ENCODE measurements around the gene NFYB.
"Not testable (repeated sequence)": the region's sequence is repeated elsewhere in the genome, so short reads cannot be mapped to it uniquely, and the experiment has no call there.

Gene NFYB

DNA sequence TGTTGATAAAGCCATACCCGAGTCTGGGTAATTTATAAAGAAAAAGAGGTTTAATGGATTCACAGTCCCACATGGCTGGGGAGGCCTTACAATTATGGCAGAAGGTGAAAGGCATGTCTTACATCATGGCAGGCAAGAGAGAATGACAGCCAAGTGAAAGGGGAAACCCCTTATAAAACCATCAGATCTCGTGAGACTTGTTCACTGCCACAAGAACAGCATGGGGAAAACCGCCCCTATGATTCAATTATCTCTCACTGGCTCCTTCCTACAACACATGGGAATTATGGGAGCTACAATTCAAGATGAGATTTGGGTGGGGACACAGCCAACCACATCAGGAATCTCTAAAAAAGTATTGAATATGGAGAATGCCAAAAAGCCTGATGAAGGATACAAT, 25.0 kb upstream of the NFYB start:
- DNase-seq (ENCODE audit: low read depth in 4 of 4, low spot score in 1 of 4): not testable (repeated sequence)

DNA sequence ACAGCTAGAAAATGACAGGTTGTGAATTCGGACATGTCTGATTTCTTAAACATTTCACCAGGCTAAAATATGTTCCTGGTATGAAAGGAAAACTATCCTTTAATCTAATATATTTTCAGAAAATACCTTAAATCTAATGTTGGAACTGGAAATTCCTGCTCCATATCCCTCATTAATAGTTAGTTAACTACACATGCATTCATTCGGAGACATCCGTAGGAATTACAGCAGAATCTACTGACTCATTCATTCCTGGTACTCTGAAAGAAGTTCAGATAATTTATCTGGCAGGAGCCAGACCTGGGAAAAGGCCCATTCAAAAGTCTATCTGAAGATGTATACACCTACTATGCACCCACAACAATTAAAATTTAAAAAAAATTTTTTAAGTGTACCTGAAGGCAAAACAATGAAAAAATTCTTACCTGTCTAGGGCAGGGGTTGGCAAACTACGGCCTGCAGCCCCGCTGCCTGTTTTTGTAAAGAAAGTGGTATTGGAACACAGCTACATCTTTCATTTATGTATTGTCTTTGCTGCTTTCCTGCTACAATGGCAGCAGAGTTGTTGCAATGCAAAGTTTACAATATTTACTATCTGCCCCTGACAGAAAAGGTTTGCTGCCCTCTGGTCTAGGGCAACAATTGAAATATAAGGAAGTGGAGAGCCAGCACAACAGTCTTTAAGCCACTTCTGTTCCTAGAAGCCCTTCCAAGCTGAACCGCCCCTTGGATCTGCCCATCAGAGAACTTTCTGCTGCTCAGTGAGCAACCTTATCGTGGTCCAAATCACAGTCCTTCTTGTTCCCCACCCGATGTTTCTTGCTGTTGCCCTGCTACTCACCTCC, 17.9 kb upstream of the NFYB start:
- no peak for DNase-seq (ENCODE audit: low read depth in 4 of 4, low spot score in 1 of 4)

DNA sequence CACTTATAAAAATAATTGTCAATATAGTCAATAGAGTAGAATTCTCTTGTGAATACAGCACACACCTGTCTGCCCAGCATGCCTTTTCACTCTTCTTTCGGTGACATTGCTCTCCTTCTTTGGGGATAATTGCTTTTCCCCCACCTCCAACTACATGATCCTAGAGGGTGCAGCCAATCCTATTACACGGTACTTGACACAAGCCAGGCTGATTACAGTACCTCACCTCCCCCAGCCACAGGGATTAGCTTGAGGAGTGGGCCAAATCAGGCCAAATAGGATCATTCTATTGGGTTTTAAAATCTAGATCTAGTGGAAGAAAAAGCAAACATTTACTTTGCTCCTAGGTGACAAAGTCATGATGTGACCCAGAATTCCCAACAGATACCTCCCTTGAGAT, 16.8 kb upstream of the NFYB start:
- DNase-seq (ENCODE audit: low read depth in 4 of 4, low spot score in 1 of 4): no peak

DNA sequence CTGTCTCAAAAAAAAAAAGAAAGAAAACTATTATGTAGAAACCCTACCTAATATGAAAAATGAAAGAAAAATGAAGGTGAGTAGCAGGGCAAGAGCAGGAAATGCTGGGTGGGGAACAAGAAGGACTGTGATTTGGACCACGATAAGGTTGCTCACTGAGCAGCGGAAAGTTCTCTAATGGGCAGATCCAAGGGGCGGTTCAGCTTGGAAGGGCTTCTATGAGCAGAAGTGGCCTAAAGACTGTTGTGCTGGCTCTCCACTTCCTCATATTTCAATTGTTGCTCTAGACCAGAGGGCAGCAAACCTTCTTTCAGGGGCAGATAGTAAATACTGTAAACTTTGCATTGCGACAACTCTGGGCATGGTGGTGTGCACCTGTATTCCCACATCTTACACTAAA, 16.3 kb upstream of the NFYB start:
- no peak for DNase-seq (ENCODE audit: low read depth in 4 of 4, low spot score in 1 of 4)

DNA sequence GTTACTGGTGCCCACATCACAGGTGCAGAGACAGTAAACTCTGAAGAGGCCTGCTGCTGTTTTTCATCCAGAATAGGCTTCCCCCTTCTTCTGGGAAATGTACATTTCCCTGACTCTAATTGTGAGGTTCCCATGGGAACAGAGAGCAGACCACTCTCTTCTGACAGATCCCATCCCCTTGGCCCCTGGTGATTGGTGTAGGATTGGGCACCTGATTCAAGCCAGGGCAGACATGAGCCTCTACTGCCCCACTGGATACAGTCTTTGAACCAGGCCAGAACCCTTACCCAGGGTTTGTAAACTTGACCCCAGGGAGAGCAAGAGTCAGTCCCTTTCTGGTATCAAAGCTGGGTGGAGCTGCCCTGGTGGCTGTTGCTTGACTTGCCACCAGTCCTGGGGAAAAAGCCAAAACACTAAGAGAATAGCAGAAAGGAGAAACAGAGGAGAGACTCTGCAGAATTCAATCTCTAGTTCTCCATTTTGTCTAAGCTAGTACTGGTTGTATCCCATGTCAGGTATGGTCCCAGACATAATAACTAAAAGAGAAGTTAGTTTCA, 14.8 kb upstream of the NFYB start:
- no peak for DNase-seq (ENCODE audit: low read depth in 4 of 4, low spot score in 1 of 4)

DNA sequence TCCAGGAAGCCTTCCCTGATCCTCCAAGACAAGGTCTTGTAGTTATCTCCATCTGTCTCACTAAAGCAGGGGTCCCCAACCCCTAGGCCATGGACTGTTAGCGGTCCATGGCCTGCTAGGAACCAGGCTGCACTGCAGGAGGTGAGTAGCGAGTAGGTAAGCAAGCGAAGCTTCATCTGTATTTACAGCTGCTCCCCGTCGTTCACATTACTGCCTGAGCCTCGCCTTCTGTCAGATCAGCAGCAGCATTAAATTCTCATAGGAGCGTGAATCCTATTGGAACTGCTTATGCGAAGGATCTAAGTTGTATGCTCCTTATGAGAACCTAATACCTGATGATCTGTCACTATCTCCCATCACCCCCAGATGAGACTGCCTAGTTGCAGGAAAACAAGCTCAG, 12.4 kb upstream of the NFYB start:
- DNase-seq (ENCODE audit: low read depth in 4 of 4, low spot score in 1 of 4): no peak

DNA sequence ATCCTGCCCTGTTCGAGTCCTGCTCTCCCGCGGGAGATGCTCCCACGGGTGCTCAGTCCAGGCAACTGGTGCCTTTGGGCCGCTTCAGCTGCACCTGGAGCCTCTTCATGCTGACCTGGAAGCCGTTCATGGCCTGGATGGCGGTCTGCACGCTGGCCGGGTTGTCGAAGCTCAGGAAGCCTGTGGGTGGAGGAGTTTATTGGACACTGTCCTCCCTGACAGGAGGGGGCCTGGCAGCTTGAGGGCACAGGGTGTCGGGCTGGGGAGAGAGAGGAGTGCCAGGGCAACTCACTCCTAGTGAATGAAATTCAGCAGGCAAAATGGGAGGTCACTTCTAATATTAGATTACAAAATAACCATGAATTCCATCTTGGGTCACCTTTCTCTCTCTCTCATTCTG, 9.3 kb upstream of the NFYB start:
- no peak for DNase-seq (ENCODE audit: low read depth in 4 of 4, low spot score in 1 of 4)

DNA sequence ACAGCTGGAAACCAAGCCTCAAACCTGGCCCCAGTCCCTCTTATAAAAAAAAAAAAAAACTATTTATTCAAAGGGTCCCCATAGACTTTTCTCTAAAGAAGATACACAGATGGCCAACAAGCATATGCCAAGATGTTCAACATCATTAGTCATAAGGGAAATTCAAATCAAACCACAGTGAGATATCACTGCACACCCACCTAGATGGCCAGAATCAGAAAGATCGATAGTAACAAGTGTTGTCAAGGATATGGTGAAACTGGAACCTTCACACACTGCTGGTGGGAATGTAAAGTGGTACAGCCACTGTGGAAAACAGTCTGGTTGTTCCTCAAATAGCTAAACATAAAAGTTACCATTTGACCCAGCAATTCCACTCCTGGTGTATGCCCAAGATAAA, 5.9 kb upstream of the NFYB start:
- DNase-seq (ENCODE audit: low read depth in 4 of 4, low spot score in 1 of 4): no peak

DNA sequence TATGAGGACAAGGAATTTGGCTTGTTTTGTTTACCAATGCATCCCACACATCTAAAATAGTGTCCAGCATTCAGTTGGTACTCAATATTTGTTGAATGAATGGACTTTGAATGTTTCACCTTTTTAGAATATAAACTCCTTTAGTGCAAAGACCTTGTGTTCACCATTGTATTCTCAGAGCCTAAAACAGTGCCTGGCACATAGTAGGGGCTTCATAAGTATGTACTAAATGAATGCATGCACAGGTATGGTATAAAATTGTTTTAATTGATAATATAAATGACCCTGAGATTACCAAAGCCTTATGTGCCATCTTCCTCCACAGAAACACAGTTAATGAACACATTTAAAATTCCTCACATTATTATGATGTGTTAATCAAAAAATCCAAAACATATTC, 5.0 kb upstream of the NFYB start:
- no peak for DNase-seq (ENCODE audit: low read depth in 4 of 4, low spot score in 1 of 4)

DNA sequence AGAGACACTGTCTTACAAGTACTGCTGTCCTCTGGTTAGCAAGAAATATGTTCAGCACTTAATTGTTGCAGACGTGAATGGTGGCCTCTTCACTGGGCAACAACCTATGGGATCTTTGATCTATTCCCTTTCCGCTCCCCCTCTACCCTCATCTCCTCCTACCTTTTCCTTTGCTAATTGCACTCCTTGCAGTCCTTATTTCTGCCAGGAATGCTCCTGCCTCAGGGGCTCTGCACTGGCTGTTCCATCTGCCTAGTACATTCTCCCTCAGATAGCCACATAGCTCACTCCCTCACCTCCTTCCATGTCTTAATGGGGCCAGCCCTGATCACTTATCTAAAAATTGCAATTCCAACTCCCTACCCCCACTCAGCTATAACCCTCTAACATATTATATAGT, 4.5 kb upstream of the NFYB start:
- DNase-seq (ENCODE audit: low read depth in 4 of 4, low spot score in 1 of 4): no peak

DNA sequence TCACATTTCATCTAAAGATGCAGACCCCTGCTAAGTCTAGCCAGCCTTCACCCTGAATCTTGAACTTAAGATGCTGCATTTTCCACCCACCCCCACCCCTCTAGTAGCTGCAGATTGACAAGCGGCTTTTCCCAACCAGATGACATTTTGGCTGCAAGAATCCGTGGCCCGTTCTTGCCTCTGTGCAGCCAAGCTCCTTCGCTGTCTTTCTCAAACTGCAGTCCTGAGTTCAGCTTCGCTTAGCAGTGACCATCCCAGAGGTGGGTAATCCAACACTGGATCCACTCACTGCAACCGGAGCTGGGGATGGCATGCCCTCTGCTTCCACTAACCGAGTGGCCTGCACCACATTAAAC, 765 bp upstream of the NFYB start:
- no peak for DNase-seq (ENCODE audit: low read depth in 4 of 4, low spot score in 1 of 4)

DNA sequence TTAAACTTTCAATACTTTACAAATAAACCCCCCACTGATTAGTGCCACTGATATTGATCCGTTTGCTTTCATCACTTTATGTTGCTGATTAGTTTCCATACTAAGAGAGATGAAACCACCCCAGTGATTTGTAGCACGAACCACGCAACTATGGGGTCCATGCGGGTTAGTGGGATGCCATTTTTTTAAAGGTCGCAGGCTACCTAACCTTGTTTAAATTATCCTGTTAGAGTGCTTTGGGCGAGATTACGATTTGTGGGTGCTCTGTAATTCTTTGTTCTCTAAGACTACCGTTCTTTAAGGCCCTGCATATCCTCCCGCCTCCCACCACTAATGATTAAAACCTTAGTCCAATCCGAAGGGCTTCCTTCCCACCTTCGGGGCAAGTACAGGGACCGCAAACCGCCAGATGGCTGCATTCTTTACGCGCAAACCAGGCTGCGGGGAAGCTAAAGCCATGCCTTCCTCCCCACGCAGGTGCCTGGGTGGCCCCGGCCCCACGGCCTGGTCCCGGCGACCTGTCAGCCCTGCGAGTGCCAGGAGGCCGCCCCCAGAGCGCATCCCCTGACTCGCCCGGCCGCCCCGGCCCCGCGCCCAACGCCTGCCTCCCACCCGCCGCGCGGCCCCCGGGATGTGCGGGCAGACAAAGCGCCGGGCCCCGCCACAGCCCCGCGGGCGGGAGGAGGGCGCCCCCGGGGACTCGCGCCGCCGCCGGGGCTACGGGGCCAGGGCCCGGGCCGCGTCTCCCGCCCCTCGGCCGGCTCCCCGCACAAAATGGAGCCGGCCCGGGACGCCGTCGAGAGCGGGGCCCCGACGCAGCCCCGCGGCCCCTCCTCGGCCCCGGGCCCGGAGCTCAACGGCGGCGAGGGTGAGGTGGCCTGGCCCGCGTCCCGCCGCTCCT, 759 bp downstream of the NFYB start:
- DNase-seq (ENCODE audit: low read depth in 4 of 4, low spot score in 1 of 4): peak in 3 of 4 experiments; percentile 21 to 35 (median 25)

DNA sequence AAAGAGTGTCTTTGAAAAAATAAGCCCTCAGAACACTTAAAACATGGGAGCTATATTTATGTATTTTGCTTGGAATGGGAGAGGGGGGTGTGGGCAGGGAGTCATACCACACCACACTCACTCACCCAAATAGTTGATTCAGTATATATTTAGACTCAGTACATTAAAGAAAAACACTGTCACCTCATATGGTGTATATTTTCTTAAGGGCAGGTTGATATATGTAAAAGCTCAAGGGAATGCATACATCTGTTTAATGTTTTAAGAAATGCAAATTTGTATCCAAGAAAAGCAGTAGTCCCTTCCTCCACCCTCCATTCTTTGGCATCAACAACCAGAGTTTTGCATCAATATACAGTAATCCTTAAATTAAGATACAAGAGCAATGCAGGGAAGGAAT, 1.4 kb downstream of the NFYB start:
- DNase-seq (ENCODE audit: low read depth in 4 of 4, low spot score in 1 of 4): no peak

DNA sequence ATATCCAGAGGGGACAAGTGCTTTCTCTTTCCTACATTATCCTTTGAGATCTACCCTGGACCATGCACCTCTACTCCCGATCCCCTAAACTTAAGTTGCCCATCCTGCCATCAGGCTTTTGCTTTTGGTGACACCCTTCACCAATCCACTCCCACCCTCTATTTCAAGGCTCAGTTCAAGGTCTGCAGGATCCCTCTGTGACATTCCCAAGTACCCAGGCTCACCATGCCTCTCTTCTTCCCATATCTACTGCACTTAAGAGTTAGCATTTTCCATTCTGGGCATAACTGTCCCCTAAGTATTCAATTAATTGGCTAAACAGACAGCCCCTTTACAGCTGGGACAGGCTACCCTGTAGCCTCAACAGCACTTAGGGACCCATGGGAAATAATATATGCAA, 3.1 kb downstream of the NFYB start:
- DNase-seq (ENCODE audit: low read depth in 4 of 4, low spot score in 1 of 4): no peak

DNA sequence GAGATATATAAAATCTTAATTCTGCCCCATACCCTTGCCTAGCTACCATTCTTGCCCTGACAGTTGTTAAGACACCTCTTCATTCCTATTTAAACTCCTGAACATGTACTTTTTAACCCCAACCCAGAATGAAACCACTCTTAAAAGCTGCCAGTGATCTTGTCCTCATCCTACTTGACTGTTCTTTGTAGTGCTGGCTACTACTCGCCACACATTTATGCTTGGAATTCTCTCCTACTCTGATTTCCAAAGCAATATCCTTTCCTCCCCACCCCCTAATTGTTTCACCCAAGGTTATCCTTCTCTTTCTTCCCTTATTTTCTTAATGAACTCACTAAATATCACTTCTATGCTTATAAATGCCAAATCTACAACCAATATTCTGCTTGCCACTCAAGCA, 4.1 kb downstream of the NFYB start:
- DNase-seq (ENCODE audit: low read depth in 4 of 4, low spot score in 1 of 4): no peak

DNA sequence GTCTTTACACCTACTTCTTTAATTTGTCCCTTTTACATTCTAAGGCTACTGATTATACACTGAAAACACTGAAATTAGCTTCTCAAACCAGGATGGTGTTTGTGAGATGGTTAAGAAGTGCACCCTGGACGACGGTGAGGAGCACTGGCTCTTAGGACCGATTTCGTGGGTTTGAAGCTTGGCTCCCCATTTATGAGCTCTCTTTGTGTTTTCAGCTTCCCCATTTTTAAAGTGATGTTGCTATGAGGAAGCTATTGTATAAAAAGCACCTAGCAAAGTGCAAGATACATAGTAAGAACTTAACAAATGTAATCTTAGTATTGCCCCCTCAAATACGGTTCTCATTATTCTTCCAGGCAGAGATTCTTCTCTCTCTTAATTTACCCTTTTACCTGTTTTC, 4.7 kb downstream of the NFYB start:
- DNase-seq (ENCODE audit: low read depth in 4 of 4, low spot score in 1 of 4): no peak

DNA sequence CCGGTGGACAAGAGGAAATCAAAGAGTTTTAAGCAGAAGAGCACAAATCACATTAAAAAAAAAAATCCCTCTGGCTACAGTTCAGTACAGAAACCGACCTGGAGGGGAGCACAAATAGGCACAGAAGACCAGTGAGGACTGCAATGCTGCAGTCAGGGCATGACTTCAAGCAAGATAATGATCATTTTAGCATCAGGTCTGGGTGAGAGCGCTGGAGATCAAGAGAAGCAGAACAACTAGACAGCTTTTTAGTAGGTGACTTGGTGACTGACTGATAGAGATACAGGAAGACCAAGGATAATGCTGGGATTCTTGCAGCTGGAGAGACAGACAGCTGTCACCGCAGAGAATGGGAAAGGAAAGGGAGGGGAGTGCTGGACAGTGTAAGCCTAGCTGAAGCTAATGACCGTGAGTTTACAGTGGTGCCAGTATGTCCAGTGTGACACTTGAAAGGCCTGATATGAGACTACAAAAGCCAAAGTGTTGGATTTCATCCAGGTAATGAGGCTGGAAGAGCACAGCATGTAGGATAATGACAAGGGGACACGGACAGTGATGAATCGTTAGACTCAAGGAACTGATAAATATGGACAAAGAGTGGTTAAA, 5.6 kb downstream of the NFYB start:
- DNase-seq (ENCODE audit: low read depth in 4 of 4, low spot score in 1 of 4): no peak

DNA sequence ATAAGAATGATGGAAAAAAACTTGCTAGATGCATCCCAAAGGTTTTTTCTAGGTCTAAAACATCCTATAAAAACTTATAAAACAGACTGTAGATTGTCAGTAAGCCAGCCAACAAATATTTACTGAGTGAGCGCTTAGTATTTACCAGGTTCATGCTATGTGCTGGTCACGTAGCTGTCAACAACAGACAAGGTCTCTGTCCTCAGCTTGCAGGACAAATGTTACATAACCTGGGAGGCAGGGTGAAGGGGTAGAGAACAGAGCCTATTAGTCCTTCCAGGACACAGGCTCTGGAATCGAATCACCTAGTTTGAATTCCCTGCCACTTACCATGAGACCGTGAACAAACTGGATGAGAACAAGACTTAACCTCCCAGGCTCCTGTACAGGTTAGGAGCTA, 6.4 kb downstream of the NFYB start:
- no peak for DNase-seq (ENCODE audit: low read depth in 4 of 4, low spot score in 1 of 4)

DNA sequence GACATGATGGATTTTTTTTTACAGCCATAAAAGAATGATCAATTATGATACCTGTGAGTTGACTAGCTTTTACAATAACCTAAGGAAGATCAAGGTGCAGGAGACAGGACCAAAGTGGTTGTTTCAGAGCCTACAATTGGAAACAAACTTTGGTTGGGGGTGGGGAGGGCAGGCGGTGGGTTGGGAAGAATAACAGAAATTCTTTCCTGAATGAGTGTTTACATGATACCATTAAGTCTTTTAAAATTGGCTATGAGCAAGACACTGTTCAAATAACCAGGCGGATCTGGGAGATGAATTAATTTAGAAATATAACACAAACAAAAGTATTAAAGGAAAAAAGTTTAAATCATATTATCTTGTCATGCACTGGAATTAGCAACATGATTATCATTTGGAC, 7.2 kb downstream of the NFYB start:
- no peak for DNase-seq (ENCODE audit: low read depth in 4 of 4, low spot score in 1 of 4)

DNA sequence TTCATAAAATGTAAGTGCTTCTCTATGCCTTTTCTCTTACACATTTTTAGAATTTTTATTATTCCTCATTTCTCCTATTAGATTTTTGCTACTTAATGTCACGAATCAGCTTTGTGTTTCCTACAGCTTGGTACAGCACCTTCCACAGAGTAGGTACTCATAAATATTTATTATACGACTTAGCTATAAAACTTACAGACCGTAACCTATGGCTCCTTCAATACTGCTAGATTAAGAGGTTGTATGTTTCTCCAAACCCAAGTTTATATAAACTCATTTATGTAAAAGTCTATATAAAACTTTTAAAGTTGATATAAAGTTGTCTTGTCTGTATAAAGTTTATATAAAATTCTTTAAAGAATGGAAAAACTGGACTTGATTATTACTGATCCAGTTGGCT, 11.5 kb downstream of the NFYB start:
- no peak for DNase-seq (ENCODE audit: low read depth in 4 of 4, low spot score in 1 of 4)

DNA sequence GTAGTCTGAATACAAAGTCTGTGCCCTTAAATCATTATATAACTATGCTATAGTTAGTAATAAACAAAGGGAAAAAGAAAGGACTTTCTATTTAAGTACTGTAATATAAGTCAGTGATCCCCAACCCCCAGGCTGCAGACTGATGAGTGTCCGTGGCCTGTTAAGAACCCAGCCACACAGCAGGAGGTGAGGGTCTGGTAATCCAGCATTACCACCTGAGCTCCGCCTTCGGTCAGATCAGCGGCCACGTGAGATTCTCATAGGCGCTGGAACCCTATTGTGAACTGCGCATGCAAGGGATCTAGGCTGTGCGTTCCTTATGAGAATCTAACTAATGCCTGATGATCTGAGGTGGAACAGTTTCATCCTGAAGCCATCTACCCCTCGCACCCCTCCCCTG, 15.7 kb downstream of the NFYB start:
- no peak for DNase-seq (ENCODE audit: low read depth in 4 of 4, low spot score in 1 of 4)

DNA sequence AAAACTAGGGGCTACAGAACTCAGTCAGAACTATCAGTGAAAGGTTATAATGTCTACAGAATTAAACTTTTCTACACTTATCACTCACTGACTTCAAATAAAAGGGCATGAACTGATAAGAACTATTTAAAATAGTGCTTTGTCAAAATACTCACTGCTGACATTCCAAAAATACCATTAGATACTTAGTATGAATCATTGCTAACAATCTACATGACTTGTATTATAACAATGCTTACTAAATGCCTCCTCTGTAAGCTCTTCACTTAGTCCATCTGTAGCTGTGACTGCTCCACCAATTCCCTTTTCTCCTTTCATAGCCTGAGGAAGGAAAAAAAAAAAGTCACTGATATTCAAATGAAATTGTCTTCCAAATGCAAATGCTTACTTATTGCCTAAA, 17.0 kb downstream of the NFYB start:
- DNase-seq (ENCODE audit: low read depth in 4 of 4, low spot score in 1 of 4): no peak
